HCT116 (cell line): Measurements from ENCODE around the gene HDGFL3. TPM values are rescaled to one million over a fixed set of nuclear protein-coding genes. Genes with fewer than 3 reads are reported as not detected.

Experiments
- ATAC-seq: fragments of 200-7000 bp; cut with Tn5 transposase; 2 replicates; pipeline ENCODE4 v1.9.1; 2020; ENCODE audit warnings: mild to moderate bottlenecking, moderate library complexity
- Bru-seq: library from RNA; stranded (reverse); fragments of 400-500 nt; gene quantifications from one replicate; lab custom pipeline; 2021; lab: Mats Ljungman, UMichigan
- BruChase-seq, 2 experiments: library from RNA; stranded (reverse); fragments of 400-500 nt; gene quantifications; one replicate each; lab custom pipeline; 2021; lab: Mats Ljungman, UMichigan
- BruUV-seq: library from RNA; stranded (reverse); fragments of 400-500 nt; replicated peaks from 2 replicates; lab custom pipeline; 2021; lab: Mats Ljungman, UMichigan
- CTCF ChIA-PET: fragments of 300-600 bp; sonication (Branson Sonifier 250); formaldehyde crosslinking; loops from one replicate; lab custom pipeline; 2021; ENCODE audit warnings: antibody characterized with exemption; lab: Charles Lee
- POLR2A ChIA-PET: fragments of 300-600, 350-600 bp; sonication (Branson Sonifier 250); formaldehyde crosslinking; loops from one replicate; lab custom pipeline; 2021; ENCODE audit warnings: antibody characterized with exemption; lab: Charles Lee
- RAD21 ChIA-PET, 2 experiments: fragments of 300-600 bp; sonication (Branson Sonifier 250); formaldehyde crosslinking; loops; one replicate each; lab custom pipeline; 2023; ENCODE audit warnings: low total read pairs in 2 of 2; ENCODE audit not compliant: uncharacterized antibody in 2 of 2, unreplicated experiment in 2 of 2, low non-redundant PET in 1 of 2; lab: Charles Lee
- DNase-seq: peaks from one replicate; pipeline ENCODE4 v3.0.0-alpha.2; 2010; ENCODE audit warnings: low read depth, low spot score
- H2AFZ ChIP-seq: fragments of 200-600 bp; shearing (Covaris generic), sonication (generic); 2 replicates; pipeline ENCODE4 v1.6.1; 2017; ENCODE audit warnings: low read depth, mixed run types, mixed read lengths, antibody characterized with exemption, low read length; ENCODE audit not compliant: poor library complexity, severe bottlenecking
- H3K27ac ChIP-seq: 2 replicates; pipeline ENCODE4 v1.5.1; 2012; ENCODE audit warnings: low read depth, low read length
- H3K27me3 ChIP-seq: fragments of 200-600 bp; sonication (generic); 2 replicates; pipeline ENCODE4 v1.6.1; 2016; ENCODE audit warnings: mixed run types, low read length, mixed read lengths; ENCODE audit not compliant: insufficient read depth
- H3K36me3 ChIP-seq, 2 experiments: fragments of 200-500 bp in 1 of 2; fragments of 200-600 bp in 1 of 2; sonication (Bioruptor generic) in 1 of 2; sonication (generic) in 1 of 2; 2 replicates each; pipeline versions ENCODE4 v1.5.1 to v1.6.1; 2014 to 2016; ENCODE audit warnings: low read length in 2 of 2, inconsistent platforms in 1 of 2, mixed read lengths in 1 of 2, mixed run types in 1 of 2; ENCODE audit not compliant: insufficient read depth in 2 of 2, control insufficient read depth in 1 of 2
- H3K4me1 ChIP-seq, 2 experiments: fragments of 200-600 bp in 1 of 2; sonication (generic) in 1 of 2; 2 replicates each; pipeline versions ENCODE4 v1.5.1 to v1.6.1; 2012 to 2017; ENCODE audit warnings: low read length in 2 of 2, inconsistent platforms in 1 of 2, mild to moderate bottlenecking in 1 of 2, mixed read lengths in 1 of 2, mixed run types in 1 of 2, moderate library complexity in 1 of 2; ENCODE audit not compliant: insufficient read depth in 2 of 2, control insufficient read depth in 1 of 2
- H3K4me2 ChIP-seq: fragments of 200-600 bp; sonication (generic); 2 replicates; pipeline ENCODE4 v1.6.1; 2017; ENCODE audit warnings: mixed run types, low read length, mixed read lengths
- H3K4me3 ChIP-seq, 2 experiments: fragments of 200-600 bp in 1 of 2; sonication (generic) in 1 of 2; replicated peaks in 1 of 2; 2 replicates each; pipeline ENCODE4 v1.5.1; 2011 to 2016; ENCODE audit warnings: low read length in 2 of 2, control low read depth in 1 of 2, low read depth in 1 of 2, mild to moderate bottlenecking in 1 of 2, mixed read lengths in 1 of 2, mixed run types in 1 of 2
- H3K79me2 ChIP-seq: fragments of 200-600 bp; sonication (generic); 2 replicates; pipeline ENCODE4 v1.6.1; 2017; ENCODE audit warnings: mild to moderate bottlenecking, mixed run types, low read length, moderate library complexity, mixed read lengths; ENCODE audit not compliant: insufficient read depth
- H3K9ac ChIP-seq: fragments of 200-600 bp; sonication (generic); 2 replicates; pipeline ENCODE4 v1.6.1; 2016; ENCODE audit warnings: low read length, mixed read lengths
- H3K9me2 ChIP-seq: fragments of 200-600 bp; sonication (generic), shearing (Covaris generic); 2 replicates; pipeline ENCODE4 v1.6.1; 2017; ENCODE audit warnings: mixed run types, mild to moderate bottlenecking, moderate library complexity; ENCODE audit not compliant: insufficient read depth
- H3K9me3 ChIP-seq, 2 experiments: fragments of 200-500 bp in 1 of 2; fragments of 200-600 bp in 1 of 2; sonication (Bioruptor generic) in 1 of 2; sonication (generic) in 1 of 2; 2 replicates each; pipeline ENCODE4 v1.6.1; 2014 to 2017; ENCODE audit warnings: low read length in 2 of 2, mixed read lengths in 2 of 2, inconsistent platforms in 1 of 2, low read depth in 1 of 2, mild to moderate bottlenecking in 1 of 2, mixed run types in 1 of 2, moderate library complexity in 1 of 2; ENCODE audit not compliant: control insufficient read depth in 1 of 2, insufficient read depth in 1 of 2
- H4K20me1 ChIP-seq: fragments of 200-600 bp; sonication (generic), shearing (Covaris generic); 2 replicates; pipeline ENCODE4 v1.6.1; 2017; ENCODE audit warnings: mixed run types, mild to moderate bottlenecking, moderate library complexity; ENCODE audit not compliant: insufficient read depth
- CBX3 ChIP-seq: IDR thresholded peaks from 2 replicates; pipeline ENCODE4 v1.6.1; 2012; ENCODE audit warnings: low read depth
- CEBPB ChIP-seq: IDR thresholded peaks from 2 replicates; pipeline ENCODE4 v1.6.1; 2012; ENCODE audit warnings: low read depth
- ELF1 ChIP-seq: IDR thresholded peaks from 2 replicates; pipeline ENCODE4 v1.6.1; 2012; ENCODE audit warnings: low read depth, borderline replicate concordance
- EZH2 ChIP-seq: fragments of 200-600 bp; sonication (generic); IDR thresholded peaks from 2 replicates; pipeline ENCODE4 v1.6.1; 2017; ENCODE audit warnings: antibody characterized with exemption, mixed run types
- EZH2phosphoT487 ChIP-seq: fragments of 200-600 bp; IDR thresholded peaks from 2 replicates; pipeline ENCODE4 v1.6.1; 2018; ENCODE audit warnings: antibody characterized with exemption, borderline replicate concordance
- FOSL1 ChIP-seq: IDR thresholded peaks from 2 replicates; pipeline ENCODE4 v1.6.1; 2012; ENCODE audit warnings: low read depth
- POLR2A ChIP-seq: IDR thresholded peaks from 2 replicates; pipeline ENCODE4 v1.7.0; 2011; ENCODE audit warnings: borderline replicate concordance; ENCODE audit not compliant: insufficient read depth, insufficient read length; ENCODE audit errors: extremely low read depth
- POLR2AphosphoS5 ChIP-seq: IDR thresholded peaks from 2 replicates; pipeline ENCODE4 v1.6.1; 2011; ENCODE audit warnings: mild to moderate bottlenecking, low read depth, low read length, moderate library complexity
- RAD21 ChIP-seq: IDR thresholded peaks from 2 replicates; pipeline ENCODE4 v1.6.1; 2012; ENCODE audit warnings: low read depth, mild to moderate bottlenecking
- SIN3A ChIP-seq: IDR thresholded peaks from 2 replicates; pipeline ENCODE4 v1.6.1; 2012; ENCODE audit warnings: low read depth
- SP1 ChIP-seq: IDR thresholded peaks from 2 replicates; pipeline ENCODE4 v1.6.1; 2012; ENCODE audit warnings: low read depth
- SRF ChIP-seq: IDR thresholded peaks from 2 replicates; pipeline ENCODE4 v1.6.1; 2012; ENCODE audit warnings: low read depth
- TCF7L2 ChIP-seq: IDR thresholded peaks from 2 replicates; pipeline ENCODE4 v1.7.0; 2011; ENCODE audit warnings: borderline replicate concordance, inconsistent platforms; ENCODE audit not compliant: insufficient read depth, insufficient read length; ENCODE audit errors: extremely low read depth
- ZBTB33 ChIP-seq: IDR thresholded peaks from 2 replicates; pipeline ENCODE4 v1.6.1; 2011; ENCODE audit warnings: mild to moderate bottlenecking, low read length, moderate library complexity; ENCODE audit not compliant: insufficient replicate concordance; ENCODE audit errors: extremely low read depth
- ZFX ChIP-seq: fragments of 450-650 bp; IDR thresholded peaks from 2 replicates; pipeline ENCODE4 v1.6.1; 2017
- intact Hi-C: fragments of 100-400 bp; cut with micrococcal nuclease; formaldehyde crosslinking; loops from 2 replicates; pipeline ENCODE4 v1.10.0; 2022
- long read RNA-seq: library from polyadenylated mRNA; unstranded; transcript quantifications from one replicate; pipeline ENCODE4 v2.0.0, GENCODE V29; 2021; ENCODE audit not compliant: unreplicated experiment
- polyA plus RNA-seq: library from polyadenylated mRNA; unstranded; fragments of >200 nt; gene quantifications from 2 replicates; pipeline ENCODE4 v1.2.1, GENCODE V29; 2012; ENCODE audit warnings: missing spikeins
- total RNA-seq: library from RNA; stranded (reverse); gene quantifications from one replicate; pipeline ENCODE4 v1.2.1, GENCODE V29; 2021; ENCODE audit not compliant: unreplicated experiment
- TF ChIP-seq, protein P1 (sequence below): IDR thresholded peaks from 2 replicates; pipeline ENCODE4 v1.6.1; 2012; ENCODE audit warnings: low read depth

HDGFL3 gene
- 0.64 TPM for total RNA-seq
- polyA plus RNA-seq: under 0.01 TPM in 1 of 2 replicates, not detected in the other
- Bru-seq, nascent RNA: percentile 10 among the genes with signal in this experiment
- BruChase-seq, experiment 1, labeled RNA remaining after a 6-hour chase: percentile 6 among the genes with signal in this experiment
- percentile 8 among the genes with signal in this experiment for BruChase-seq, experiment 2, labeled RNA remaining after a 2-hour chase
- long read RNA-seq: 0 reads

- POLR2A ChIA-PET: no interaction called here
- H3K36me3 ChIP-seq: no peaks in the 10 kb centered on the region
- DNase-seq: no peak
- BruUV-seq: no TSS peak
- no peak within 1 kb of the TSS for H3K27ac ChIP-seq
- no peaks in the 10 kb centered on the region for H3K27me3 ChIP-seq
- no peaks in the 10 kb centered on the region for H3K4me1 ChIP-seq
- intact Hi-C loops: no loop called here
- no peaks in the 10 kb centered on the region for H3K79me2 ChIP-seq
- RAD21 ChIA-PET: interaction anchor here in 1 of 2 experiments (0.6 kb wide), 1 partner anchor 17 kb away, joined by 3 read pairs; no protein-coding TSS in a partner anchor
- ATAC-seq: no peak
- H4K20me1 ChIP-seq: no peaks in the 10 kb centered on the region
- H2AFZ ChIP-seq: no peak within 1 kb of the TSS
- TF ChIP-seq POLR2A (no peak), SRF (no peak), CEBPB (no peak), SP1 (no peak), CBX3 (no peak), ZBTB33 (no peak), SIN3A (no peak), ZFX (no peak), POLR2AphosphoS5 (no peak), RAD21 (no peak; the same call in 1 of the 2 replicates), TCF7L2 (no peak), EZH2phosphoT487 (no peak), EZH2 (no peak), FOSL1 (no peak), ELF1 (no peak)
- TF ChIP-seq, protein P1, sequence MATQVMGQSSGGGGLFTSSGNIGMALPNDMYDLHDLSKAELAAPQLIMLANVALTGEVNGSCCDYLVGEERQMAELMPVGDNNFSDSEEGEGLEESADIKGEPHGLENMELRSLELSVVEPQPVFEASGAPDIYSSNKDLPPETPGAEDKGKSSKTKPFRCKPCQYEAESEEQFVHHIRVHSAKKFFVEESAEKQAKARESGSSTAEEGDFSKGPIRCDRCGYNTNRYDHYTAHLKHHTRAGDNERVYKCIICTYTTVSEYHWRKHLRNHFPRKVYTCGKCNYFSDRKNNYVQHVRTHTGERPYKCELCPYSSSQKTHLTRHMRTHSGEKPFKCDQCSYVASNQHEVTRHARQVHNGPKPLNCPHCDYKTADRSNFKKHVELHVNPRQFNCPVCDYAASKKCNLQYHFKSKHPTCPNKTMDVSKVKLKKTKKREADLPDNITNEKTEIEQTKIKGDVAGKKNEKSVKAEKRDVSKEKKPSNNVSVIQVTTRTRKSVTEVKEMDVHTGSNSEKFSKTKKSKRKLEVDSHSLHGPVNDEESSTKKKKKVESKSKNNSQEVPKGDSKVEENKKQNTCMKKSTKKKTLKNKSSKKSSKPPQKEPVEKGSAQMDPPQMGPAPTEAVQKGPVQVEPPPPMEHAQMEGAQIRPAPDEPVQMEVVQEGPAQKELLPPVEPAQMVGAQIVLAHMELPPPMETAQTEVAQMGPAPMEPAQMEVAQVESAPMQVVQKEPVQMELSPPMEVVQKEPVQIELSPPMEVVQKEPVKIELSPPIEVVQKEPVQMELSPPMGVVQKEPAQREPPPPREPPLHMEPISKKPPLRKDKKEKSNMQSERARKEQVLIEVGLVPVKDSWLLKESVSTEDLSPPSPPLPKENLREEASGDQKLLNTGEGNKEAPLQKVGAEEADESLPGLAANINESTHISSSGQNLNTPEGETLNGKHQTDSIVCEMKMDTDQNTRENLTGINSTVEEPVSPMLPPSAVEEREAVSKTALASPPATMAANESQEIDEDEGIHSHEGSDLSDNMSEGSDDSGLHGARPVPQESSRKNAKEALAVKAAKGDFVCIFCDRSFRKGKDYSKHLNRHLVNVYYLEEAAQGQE: no peak
- no peak within 1 kb of the TSS for H3K4me2 ChIP-seq
- no peak within 1 kb of the TSS for H3K4me3 ChIP-seq
- H3K9ac ChIP-seq: no peak within 1 kb of the TSS
- H3K9me3 ChIP-seq: no peaks in the 10 kb centered on the region
- H3K9me2 ChIP-seq: no peaks in the 10 kb centered on the region
- CTCF ChIA-PET: no interaction called here
These were observed at the start of gene HDGFL3 for GRCh38 chr15:83207660-83208366. Gene HDGFL3 (minus strand): TSS chr15:83207823. CDS start chr15:83207414, 409 bp downstream.
